Glutamatergic neuron (in vitro differentiated cells): ENCODE data around the gene PEDS1. TPM values are rescaled to one million over a fixed set of nuclear protein-coding genes. Genes with fewer than 3 reads are reported as not detected.
"Not testable (repeated sequence)": the region's sequence is repeated elsewhere in the genome, so short reads cannot be mapped to it uniquely, and the experiment has no call there.

Experiments used
- DNase-seq: peaks from one replicate; pipeline ENCODE4 v3.0.0; 2022
- H3K27ac Mint-ChIP-seq: one replicate; pipeline ENCODE4 v1.8.0; 2020; ENCODE audit warnings: mild to moderate bottlenecking, mixed read lengths, inconsistent platforms; ENCODE audit not compliant: unreplicated experiment
- H3K27me3 Mint-ChIP-seq: one replicate; pipeline ENCODE4 v1.8.0; 2020; ENCODE audit warnings: mild to moderate bottlenecking, moderate library complexity, mixed read lengths, inconsistent platforms; ENCODE audit not compliant: unreplicated experiment
- H3K36me3 Mint-ChIP-seq: one replicate; pipeline ENCODE4 v1.8.0; 2020; ENCODE audit warnings: mild to moderate bottlenecking, mixed read lengths, inconsistent platforms; ENCODE audit not compliant: unreplicated experiment
- H3K4me1 Mint-ChIP-seq: one replicate; pipeline ENCODE4 v1.8.0; 2020; ENCODE audit warnings: mild to moderate bottlenecking, low read depth, mixed read lengths, inconsistent platforms; ENCODE audit not compliant: unreplicated experiment
- H3K4me3 Mint-ChIP-seq: one replicate; pipeline ENCODE4 v1.8.0; 2020; ENCODE audit warnings: mild to moderate bottlenecking, mixed read lengths, inconsistent platforms; ENCODE audit not compliant: unreplicated experiment
- H3K9me3 Mint-ChIP-seq: one replicate; pipeline ENCODE4 v1.8.0; 2020; ENCODE audit warnings: mild to moderate bottlenecking, moderate library complexity, mixed read lengths, inconsistent platforms; ENCODE audit not compliant: unreplicated experiment
- CTCF ChIP-seq: fragments of 200-600 bp; sonication (generic); IDR thresholded peaks from one replicate; pipeline ENCODE4 v1.5.0; 2021; ENCODE audit not compliant: partially characterized antibody, unreplicated experiment
- total RNA-seq: library from RNA; stranded (reverse); fragmentation: NEBNext Ultra II Directional; extraction: Animal tissue kit (Norgen Biotek cat#: 25700); gene quantifications from one replicate; pipeline ENCODE4 v1.2.1, GENCODE V29; 2021; ENCODE audit not compliant: unreplicated experiment

The PEDS1 gene
- total RNA-seq, 1 donor from 2014 or later: 29.3 TPM

GRCh38 chr20:50163570-50164317 lies 10.2 kb upstream of the PEDS1 start:
- Mint-ChIP-seq H3K27me3 (peaks cover 2% of the 10 kb centered on the region), H3K4me1 (peaks cover 10% of the 10 kb centered on the region)
- DNase-seq: no peak

GRCh38 chr20:50161494-50161893 lies 8.0 kb upstream of the PEDS1 start:
- H3K36me3 Mint-ChIP-seq, H3K27ac Mint-ChIP-seq, H3K4me3 Mint-ChIP-seq, DNase-seq, H3K4me1 Mint-ChIP-seq, H3K27me3 Mint-ChIP-seq, H3K9me3 Mint-ChIP-seq: not testable (repeated sequence)

More at GRCh38 chr20:50163570-50164317, 10.2 kb upstream of the PEDS1 start:
- no peak overlapping the region for H3K27ac Mint-ChIP-seq
- no peak for TF ChIP-seq CTCF
- H3K4me3 Mint-ChIP-seq: no peak overlapping the region
- no peaks in the 10 kb centered on the region for H3K36me3 Mint-ChIP-seq
- H3K9me3 Mint-ChIP-seq: peaks cover 3% of the 10 kb centered on the region

DNA sequence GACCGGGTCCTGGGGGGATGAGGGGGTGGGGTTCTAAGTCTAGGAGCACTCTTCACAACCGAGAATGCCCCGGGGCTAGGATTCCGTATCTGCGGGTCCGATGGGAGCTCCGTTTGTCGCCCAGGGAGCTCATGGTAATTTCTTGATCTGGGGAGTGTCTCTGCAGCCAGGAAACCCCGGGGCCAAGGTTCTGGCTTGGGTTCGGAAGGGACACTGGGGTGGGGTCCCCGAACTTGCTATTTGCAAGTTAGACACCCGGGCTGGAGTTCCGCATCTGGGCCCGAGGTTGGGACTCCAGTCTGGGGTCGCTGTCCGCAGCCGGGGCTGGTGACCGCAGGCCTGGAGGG lies 397 bp downstream of the PEDS1 start:
- peaks cover 6% of the 10 kb centered on the region for H3K36me3 Mint-ChIP-seq
- H3K27me3 Mint-ChIP-seq: peaks cover 25% of the 10 kb centered on the region
- H3K9me3 Mint-ChIP-seq: peaks cover 11% of the 10 kb centered on the region
- H3K4me1 Mint-ChIP-seq: peaks cover 19% of the 10 kb centered on the region
- no peak for DNase-seq
- peak overlapping the region; percentile 91 for H3K4me3 Mint-ChIP-seq
- TF ChIP-seq CTCF: no peak
- peak overlapping the region; percentile 70 for H3K27ac Mint-ChIP-seq

- Mint-ChIP-seq H3K4me1 (peaks cover 19% of the 10 kb centered on the region), H3K27me3 (peaks cover 25% of the 10 kb centered on the region), H3K36me3 (peaks cover 6% of the 10 kb centered on the region), H3K4me3 (peak overlapping the region; percentile 91), H3K9me3 (peaks cover 11% of the 10 kb centered on the region), H3K27ac (peak overlapping the region; percentile 70)
- no peak for TF ChIP-seq CTCF
- DNase-seq: no peak
These were observed 950 bp downstream of the PEDS1 start for GRCh38 chr20:50152394-50153152.

- TF ChIP-seq CTCF: no peak
- peaks cover 25% of the 10 kb centered on the region for H3K27me3 Mint-ChIP-seq
- H3K9me3 Mint-ChIP-seq: peaks cover 11% of the 10 kb centered on the region
- no peak for DNase-seq
- H3K4me1 Mint-ChIP-seq: peaks cover 19% of the 10 kb centered on the region
- H3K4me3 Mint-ChIP-seq: peak overlapping the region; percentile 22
- H3K36me3 Mint-ChIP-seq: peaks cover 6% of the 10 kb centered on the region
- H3K27ac Mint-ChIP-seq: no peak overlapping the region
These were observed 2.3 kb downstream of the PEDS1 start for GRCh38 chr20:50151034-50151743.
